Measurements from ENCODE around the gene LRMDA. TPM values are rescaled to one million over a fixed set of nuclear protein-coding genes. Genes with fewer than 3 reads are reported as not detected.

LRMDA gene
- total and polyA plus RNA-seq, 2 of the 13 experiments (the other 11 are each of a cell fraction or from before 2014, with no cell fraction given), result 13.4 to 22.0 TPM

DNA sequence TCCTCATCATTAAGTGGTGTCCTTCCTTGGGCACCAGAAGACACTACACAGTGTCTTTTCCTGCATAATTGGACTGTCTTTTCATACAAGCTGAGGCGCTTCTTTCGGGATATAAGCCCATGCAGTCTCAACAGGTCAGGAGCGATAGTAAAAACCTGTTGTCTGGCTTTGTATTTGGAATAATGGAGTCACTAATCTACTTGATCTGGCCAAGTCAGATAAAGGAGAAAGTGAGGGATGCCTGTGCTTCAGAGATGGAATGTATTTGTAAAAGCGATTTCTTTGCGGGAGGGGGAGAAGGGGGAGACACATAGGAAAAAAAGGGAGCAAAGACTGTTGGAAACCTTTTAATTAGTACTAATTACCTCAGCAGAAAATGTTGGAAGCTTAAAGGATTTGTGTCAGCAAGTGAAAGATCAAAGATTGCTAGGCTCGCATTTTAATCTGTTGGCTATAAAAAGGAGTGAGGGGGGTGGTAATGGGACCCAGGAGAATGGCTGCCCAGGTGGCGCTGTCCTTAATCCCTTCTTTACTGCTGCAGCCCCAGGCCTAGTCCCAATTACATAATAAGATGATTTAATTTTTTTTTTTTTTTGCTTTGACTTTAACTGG is 581.4 kb downstream of the LRMDA start:
- Histone ChIP-seq H3K4me2 (ENCODE audit: low read depth, low read length) (no peak overlapping the region), H3K27me3 (ENCODE audit: control insufficient read depth in 1 of 2, insufficient read depth in 2 of 2, low read length in 2 of 2) (no peaks in the 10 kb centered on the region), H3K4me3 (replicated peaks in 1 of 3; ENCODE audit: insufficient read depth in 1 of 3, low read depth in 2 of 3, low read length in 3 of 3) (no peak overlapping the region), H3K27ac (ENCODE audit: extremely low read length, insufficient read depth, low read length) (no peak overlapping the region), H3K9ac (ENCODE audit: insufficient read depth, low read depth, low read length) (no peak overlapping the region), H4K20me1 (ENCODE audit: insufficient read depth, low read length) (no peaks in the 10 kb centered on the region), H2AFZ (ENCODE audit: low read length) (no peak overlapping the region), H3K36me3 (replicated peaks in 1 of 2; ENCODE audit: control insufficient read depth in 1 of 2, insufficient read depth in 2 of 2, low read length in 2 of 2) (no peaks in the 10 kb centered on the region), H3K79me2 (ENCODE audit: insufficient read depth, low read length) (no peaks in the 10 kb centered on the region), H3K9me3 (ENCODE audit: low read length) (no peaks in the 10 kb centered on the region), H3K4me1 (ENCODE audit: insufficient read depth, low read length) (no peaks in the 10 kb centered on the region)
- in situ Hi-C loops (cut with HindIII; ENCODE audit: extremely low pct_ligation_motif_present, low pct_unique_long_range_greater_than_20kb), result no loop called here
- ChIA-PET POLR2A (interaction anchor here (1.1 kb wide), 1 partner anchor 14 kb away, joined by 3 read pairs; no protein-coding TSS in a partner anchor), CTCF (ENCODE audit: low intra/inter-chr PET ratio, low total read pairs) (no interaction called here)
- ATAC-seq, result no peak
- intact Hi-C loops (cut with micrococcal nuclease; ENCODE audit: unreplicated experiment), result no loop called here
- no peak for DNase-seq (ENCODE audit: low spot score)
- WGBS (ENCODE audit: low lambda C conversion rate), result 99% methylated on average over 7 of the region's 7 CpGs
- no TSS peak for BruUV-seq (replicated peaks)
- FAIRE-seq, result no peak
- TF ChIP-seq NR2F2 (IDR thresholded peaks at IDR 0.05; ENCODE audit: borderline replicate concordance, low read depth), result no peak
- TF ChIP-seq, protein P1, sequence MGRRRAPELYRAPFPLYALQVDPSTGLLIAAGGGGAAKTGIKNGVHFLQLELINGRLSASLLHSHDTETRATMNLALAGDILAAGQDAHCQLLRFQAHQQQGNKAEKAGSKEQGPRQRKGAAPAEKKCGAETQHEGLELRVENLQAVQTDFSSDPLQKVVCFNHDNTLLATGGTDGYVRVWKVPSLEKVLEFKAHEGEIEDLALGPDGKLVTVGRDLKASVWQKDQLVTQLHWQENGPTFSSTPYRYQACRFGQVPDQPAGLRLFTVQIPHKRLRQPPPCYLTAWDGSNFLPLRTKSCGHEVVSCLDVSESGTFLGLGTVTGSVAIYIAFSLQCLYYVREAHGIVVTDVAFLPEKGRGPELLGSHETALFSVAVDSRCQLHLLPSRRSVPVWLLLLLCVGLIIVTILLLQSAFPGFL (CRISPR knock-in tag; IDR thresholded peaks at IDR 0.05), result no peak
- TF ChIP-seq ZNF333 (CRISPR knock-in tag; IDR thresholded peaks at IDR 0.05; ENCODE audit: borderline replicate concordance), result no peak
- no peak for TF ChIP-seq ZNF724P (CRISPR knock-in tag; IDR thresholded peaks at IDR 0.05; ENCODE audit: borderline replicate concordance)
- TF ChIP-seq, protein P2, sequence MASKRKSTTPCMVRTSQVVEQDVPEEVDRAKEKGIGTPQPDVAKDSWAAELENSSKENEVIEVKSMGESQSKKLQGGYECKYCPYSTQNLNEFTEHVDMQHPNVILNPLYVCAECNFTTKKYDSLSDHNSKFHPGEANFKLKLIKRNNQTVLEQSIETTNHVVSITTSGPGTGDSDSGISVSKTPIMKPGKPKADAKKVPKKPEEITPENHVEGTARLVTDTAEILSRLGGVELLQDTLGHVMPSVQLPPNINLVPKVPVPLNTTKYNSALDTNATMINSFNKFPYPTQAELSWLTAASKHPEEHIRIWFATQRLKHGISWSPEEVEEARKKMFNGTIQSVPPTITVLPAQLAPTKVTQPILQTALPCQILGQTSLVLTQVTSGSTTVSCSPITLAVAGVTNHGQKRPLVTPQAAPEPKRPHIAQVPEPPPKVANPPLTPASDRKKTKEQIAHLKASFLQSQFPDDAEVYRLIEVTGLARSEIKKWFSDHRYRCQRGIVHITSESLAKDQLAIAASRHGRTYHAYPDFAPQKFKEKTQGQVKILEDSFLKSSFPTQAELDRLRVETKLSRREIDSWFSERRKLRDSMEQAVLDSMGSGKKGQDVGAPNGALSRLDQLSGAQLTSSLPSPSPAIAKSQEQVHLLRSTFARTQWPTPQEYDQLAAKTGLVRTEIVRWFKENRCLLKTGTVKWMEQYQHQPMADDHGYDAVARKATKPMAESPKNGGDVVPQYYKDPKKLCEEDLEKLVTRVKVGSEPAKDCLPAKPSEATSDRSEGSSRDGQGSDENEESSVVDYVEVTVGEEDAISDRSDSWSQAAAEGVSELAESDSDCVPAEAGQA (IDR thresholded peaks at IDR 0.05; ENCODE audit: low read depth), result no peak
- TF ChIP-seq, protein P2 (CRISPR knock-in tag; IDR thresholded peaks at IDR 0.05; ENCODE audit: borderline replicate concordance), result no peak
- no peak for TF ChIP-seq ZNF432 (CRISPR knock-in tag; IDR thresholded peaks at IDR 0.05; ENCODE audit: borderline replicate concordance)
- TF ChIP-seq, protein P3, sequence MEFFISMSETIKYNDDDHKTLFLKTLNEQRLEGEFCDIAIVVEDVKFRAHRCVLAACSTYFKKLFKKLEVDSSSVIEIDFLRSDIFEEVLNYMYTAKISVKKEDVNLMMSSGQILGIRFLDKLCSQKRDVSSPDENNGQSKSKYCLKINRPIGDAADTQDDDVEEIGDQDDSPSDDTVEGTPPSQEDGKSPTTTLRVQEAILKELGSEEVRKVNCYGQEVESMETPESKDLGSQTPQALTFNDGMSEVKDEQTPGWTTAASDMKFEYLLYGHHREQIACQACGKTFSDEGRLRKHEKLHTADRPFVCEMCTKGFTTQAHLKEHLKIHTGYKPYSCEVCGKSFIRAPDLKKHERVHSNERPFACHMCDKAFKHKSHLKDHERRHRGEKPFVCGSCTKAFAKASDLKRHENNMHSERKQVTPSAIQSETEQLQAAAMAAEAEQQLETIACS (CRISPR knock-in tag; IDR thresholded peaks at IDR 0.05), result no peak
- TF ChIP-seq TOE1 (CRISPR knock-in tag; IDR thresholded peaks at IDR 0.05), result no peak
- TF ChIP-seq ZNF577 (CRISPR knock-in tag; IDR thresholded peaks at IDR 0.05; ENCODE audit: borderline replicate concordance, low read depth), result no peak
- TF ChIP-seq POLR2AphosphoS5 (IDR thresholded peaks at IDR 0.05; ENCODE audit: low read depth, low read length), result no peak
- no peak for TF ChIP-seq PHB2 (IDR thresholded peaks at IDR 0.05; ENCODE audit: partially characterized antibody)
- TF ChIP-seq, protein P4, sequence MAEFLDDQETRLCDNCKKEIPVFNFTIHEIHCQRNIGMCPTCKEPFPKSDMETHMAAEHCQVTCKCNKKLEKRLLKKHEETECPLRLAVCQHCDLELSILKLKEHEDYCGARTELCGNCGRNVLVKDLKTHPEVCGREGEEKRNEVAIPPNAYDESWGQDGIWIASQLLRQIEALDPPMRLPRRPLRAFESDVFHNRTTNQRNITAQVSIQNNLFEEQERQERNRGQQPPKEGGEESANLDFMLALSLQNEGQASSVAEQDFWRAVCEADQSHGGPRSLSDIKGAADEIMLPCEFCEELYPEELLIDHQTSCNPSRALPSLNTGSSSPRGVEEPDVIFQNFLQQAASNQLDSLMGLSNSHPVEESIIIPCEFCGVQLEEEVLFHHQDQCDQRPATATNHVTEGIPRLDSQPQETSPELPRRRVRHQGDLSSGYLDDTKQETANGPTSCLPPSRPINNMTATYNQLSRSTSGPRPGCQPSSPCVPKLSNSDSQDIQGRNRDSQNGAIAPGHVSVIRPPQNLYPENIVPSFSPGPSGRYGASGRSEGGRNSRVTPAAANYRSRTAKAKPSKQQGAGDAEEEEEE (CRISPR knock-in tag; IDR thresholded peaks at IDR 0.05; ENCODE audit: borderline replicate concordance), result no peak
- TF ChIP-seq HDAC6 (IDR thresholded peaks at IDR 0.05; ENCODE audit: low read depth, low read length), result no peak

Measured in HepG2 (cell line).